ENCODE measurements around the gene ATF5. TPM values are rescaled to one million over a fixed set of nuclear protein-coding genes. Genes with fewer than 3 reads are reported as not detected.

ATF5 gene
- total and polyA plus RNA-seq, 2 of the 8 experiments (the other 6 are each of a cell fraction or from before 2014, with no cell fraction given) = 6.2 to 13.1 TPM

DNA sequence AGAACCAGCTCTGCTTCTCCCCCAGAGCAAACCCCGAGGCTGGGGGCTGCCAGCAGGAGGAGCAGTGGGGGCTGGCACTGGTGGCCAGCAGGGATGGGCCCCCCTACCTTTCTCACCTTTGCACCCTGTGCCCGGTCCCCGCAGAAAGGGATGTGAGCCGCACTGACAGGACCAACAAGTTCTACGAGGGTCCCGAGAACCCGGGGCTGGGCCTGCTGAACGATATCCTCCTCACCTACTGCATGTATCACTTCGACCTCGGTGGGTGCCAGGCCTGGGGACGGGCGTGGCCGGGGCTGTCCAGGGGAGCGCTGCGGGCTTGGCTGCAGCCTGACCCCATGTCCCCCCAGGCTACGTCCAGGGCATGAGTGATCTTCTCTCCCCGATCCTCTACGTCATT lies 44.9 kb upstream of the ATF5 start:
- Histone ChIP-seq H3K4me3 (ENCODE audit: extremely low read depth in 1 of 4, insufficient read depth in 2 of 4, low read depth in 3 of 4, low read length in 4 of 4) (no peak overlapping the region), H3K79me2 (ENCODE audit: control insufficient read depth in 1 of 2, insufficient read depth in 2 of 2, low read length in 2 of 2) (peaks cover 0 to 5% of the 10 kb centered on the region in 2 experiments; a peak in 1 of 4 replicates), H3K56ac (replicated peaks; ENCODE audit: insufficient read length, low read depth, low read length) (no peak overlapping the region), H3K79me1 (ENCODE audit: low read depth, low read length) (peaks cover 5% of the 10 kb centered on the region; the same call in 1 of the 2 replicates), H2BK12ac (ENCODE audit: low read depth, low read length) (no peak overlapping the region), H2BK5ac (ENCODE audit: low read depth, low read length) (no peak overlapping the region), H3K14ac (ENCODE audit: insufficient read length) (no peak overlapping the region), H4K20me1 (replicated peaks in 1 of 2; ENCODE audit: control insufficient read depth in 1 of 2, insufficient read depth in 2 of 2, low read length in 2 of 2) (peaks cover 10 to 19% of the 10 kb centered on the region in 2 experiments), H2AK5ac (ENCODE audit: low read depth, low read length) (no peak overlapping the region), H4K8ac (ENCODE audit: extremely low read depth, insufficient read depth, low read length) (no peak overlapping the region), H3K18ac (ENCODE audit: extremely low read depth, low read length) (no peak overlapping the region), H2BK120ac (replicated peaks; ENCODE audit: low read depth, low read length) (no peak overlapping the region), H3K27ac (ENCODE audit: low read depth, low read length) (no peak overlapping the region), H2BK20ac (ENCODE audit: low read length) (no peak overlapping the region), H3K23ac (ENCODE audit: insufficient read length) (no peak overlapping the region), H2AFZ (ENCODE audit: low read length) (no peak overlapping the region), H2BK15ac (ENCODE audit: low read length) (no peak overlapping the region), H3K23me2 (ENCODE audit: low read depth, low read length) (no peaks in the 10 kb centered on the region), H3K9me3 (ENCODE audit: insufficient read depth in 2 of 2, low read depth in 1 of 2, low read length in 1 of 2) (peaks cover 0 to 3% of the 10 kb centered on the region in 2 experiments; a peak in 1 of 4 replicates), H3K4me1 (replicated peaks in 1 of 4; ENCODE audit: control insufficient read depth in 3 of 4, insufficient read depth in 4 of 4, low read length in 3 of 4) (no peaks in the 10 kb centered on the region; a peak in 2 of 7 replicates), H3K36me3 (ENCODE audit: control insufficient read depth in 2 of 4, insufficient read depth in 4 of 4, low read length in 3 of 4) (peaks cover 24 to 55% (median 49%) of the 10 kb centered on the region in 4 experiments), H3K4me2 (ENCODE audit: insufficient read depth in 1 of 2, low read depth in 2 of 2, low read length in 2 of 2) (no peak overlapping the region), H3K27me3 (replicated peaks in 1 of 4; ENCODE audit: control insufficient read depth in 3 of 4, extremely low read depth in 1 of 4, insufficient read depth in 3 of 4, low read length in 3 of 4) (peaks cover 0 to 1% (median under 1%) of the 10 kb centered on the region in 4 experiments; a peak in 4 of 7 replicates), H4K91ac (replicated peaks; ENCODE audit: insufficient read length, low read length) (no peak overlapping the region), H4K5ac (ENCODE audit: insufficient read length, low read depth, low read length) (no peak overlapping the region), H3K9ac (replicated peaks in 1 of 4; ENCODE audit: extremely low read depth in 1 of 4, low read depth in 3 of 4, low read length in 3 of 4) (no peak overlapping the region), H3K4ac (replicated peaks; ENCODE audit: insufficient read length, low read depth, low read length) (no peak overlapping the region)
- FAIRE-seq = no peak
- no peak for DNase-seq (ENCODE audit: low read depth in 1 of 2, low spot score in 2 of 2)
- ChIA-PET POLR2A (ENCODE audit: partially characterized antibody) (interaction anchor here (0.8 to 1.7 kb wide), 3 partner anchors 15 to 46 kb away, joined by 3 to 5 read pairs (median 3); no protein-coding TSS in a partner anchor), CTCF (ENCODE audit: partially characterized antibody) (interaction anchor here (0.7 to 1.2 kb wide), 2 partner anchors 19 to 35 kb away, joined by 3 read pairs; no protein-coding TSS in a partner anchor)
- TF ChIP-seq CTCF (IDR thresholded peaks at IDR 0.05; ENCODE audit: control extremely low read depth in 1 of 3, insufficient read depth in 1 of 3, low read depth in 1 of 3, low read length in 3 of 3) = no peak
- TF ChIP-seq USF2 (IDR thresholded peaks at IDR 0.05; ENCODE audit: low read length) = no peak
- no peak for TF ChIP-seq FOSL1 (IDR thresholded peaks at IDR 0.05; ENCODE audit: insufficient read depth, low read depth, low read length)
- TF ChIP-seq, protein P1, sequence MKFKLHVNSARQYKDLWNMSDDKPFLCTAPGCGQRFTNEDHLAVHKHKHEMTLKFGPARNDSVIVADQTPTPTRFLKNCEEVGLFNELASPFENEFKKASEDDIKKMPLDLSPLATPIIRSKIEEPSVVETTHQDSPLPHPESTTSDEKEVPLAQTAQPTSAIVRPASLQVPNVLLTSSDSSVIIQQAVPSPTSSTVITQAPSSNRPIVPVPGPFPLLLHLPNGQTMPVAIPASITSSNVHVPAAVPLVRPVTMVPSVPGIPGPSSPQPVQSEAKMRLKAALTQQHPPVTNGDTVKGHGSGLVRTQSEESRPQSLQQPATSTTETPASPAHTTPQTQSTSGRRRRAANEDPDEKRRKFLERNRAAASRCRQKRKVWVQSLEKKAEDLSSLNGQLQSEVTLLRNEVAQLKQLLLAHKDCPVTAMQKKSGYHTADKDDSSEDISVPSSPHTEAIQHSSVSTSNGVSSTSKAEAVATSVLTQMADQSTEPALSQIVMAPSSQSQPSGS (IDR thresholded peaks at IDR 0.05; ENCODE audit: low read length) = no peak
- TF ChIP-seq CEBPB (IDR thresholded peaks at IDR 0.05; ENCODE audit: low read depth, low read length) = no peak
- WGBS, 2 experiments (ENCODE audit: extremely low coverage in 1 of 2, insufficient coverage in 1 of 2, insufficient read length in 1 of 2, insufficient replicate concordance in 2 of 2, low coverage in 1 of 2, low lambda C conversion rate in 2 of 2, missing lambda C conversion rate in 1 of 2) = 93% methylated on average over 13 of the region's 18 CpGs; no CpG with 5 or more reads in 1 of the 2 experiments

Measured in H1 (cell line).